HG03342 (cell line): ENCODE data around the gene NCKAP1.
"Not testable (repeated sequence)": the region's sequence is repeated elsewhere in the genome, so short reads cannot be mapped to it uniquely, and the experiment has no call there.

ENCODE experiments used
- ATAC-seq: cut with Tn5 transposase; IDR thresholded peaks from one replicate; pipeline ENCODE4 v1.9.1; 2021; ENCODE audit warnings: mild to moderate bottlenecking, moderate library complexity; ENCODE audit not compliant: unreplicated experiment

Gene NCKAP1

DNA sequence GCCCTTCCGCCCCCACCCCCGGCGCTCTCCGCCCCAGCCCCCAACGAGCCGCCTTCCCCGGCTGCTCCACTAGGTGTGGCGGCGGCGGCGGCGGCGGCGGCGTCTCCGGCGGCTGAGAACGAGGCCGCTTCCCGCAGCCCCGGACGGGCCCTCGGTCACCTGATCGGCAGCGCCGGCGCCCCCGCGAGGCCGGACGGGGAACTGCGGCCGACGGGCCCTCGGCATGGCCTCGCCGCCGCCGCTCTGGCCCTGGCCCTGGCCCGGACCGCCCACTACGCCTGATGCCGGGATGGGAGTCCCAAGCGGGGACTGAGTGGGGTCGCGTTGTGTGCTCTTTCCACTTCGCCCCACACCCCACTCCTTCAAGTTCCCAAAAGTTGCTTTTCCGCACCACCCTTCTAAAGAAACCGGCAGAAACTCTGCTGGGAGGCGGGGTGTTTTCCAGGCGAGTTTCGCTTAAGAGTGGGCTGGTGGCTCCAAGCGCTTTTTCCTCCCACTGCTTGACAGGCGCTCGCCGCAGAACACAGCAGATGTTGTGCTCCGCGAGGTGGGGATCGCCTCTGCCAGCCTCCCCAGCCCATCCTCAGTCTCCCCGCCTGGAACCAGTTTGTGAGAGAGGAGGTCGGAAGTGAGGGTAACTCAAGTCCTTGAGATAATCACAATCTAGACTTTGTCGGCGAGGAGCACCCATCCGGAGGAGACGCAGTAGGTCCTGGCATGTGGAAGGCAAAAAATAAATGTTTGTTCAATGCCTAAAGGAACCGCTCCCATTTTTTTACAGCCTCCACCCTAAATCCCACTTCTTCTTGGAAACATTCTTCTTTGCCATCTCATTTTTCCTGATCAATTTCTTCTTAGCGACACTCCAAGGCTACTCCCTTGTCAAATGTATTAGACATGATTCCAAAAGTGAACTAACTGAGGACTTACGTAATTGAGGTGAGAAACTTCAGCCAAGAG is at the start of gene NCKAP1:
NCKAP1 (minus strand) TSS at position 117 of the 960 bp plus-strand sequence. CDS start 358 bp downstream, outside the sequence.
- peak; percentile 72 for ATAC-seq

GRCh38 chr2:183081911-183082310 is 43.7 kb upstream of the NCKAP1 start:
- ATAC-seq = no peak

GRCh38 chr2:183079139-183079775 is 41.0 kb upstream of the NCKAP1 start:
- peak; percentile 34 for ATAC-seq

GRCh38 chr2:183078464-183079138 is 40.3 kb upstream of the NCKAP1 start, which contains the start of gene DUSP19:
TSS of gene DUSP19 (plus strand) at chr2:183078747. CDS start at chr2:183078934, 187 bp downstream.
- peak; percentile 92 for ATAC-seq

GRCh38 chr2:183078163-183078463 is 39.9 kb upstream of the NCKAP1 start:
- ATAC-seq = peak; percentile 35

- ATAC-seq = no peak
Observed at GRCh38 chr2:183072177-183072576, 33.9 kb upstream of the NCKAP1 start.

GRCh38 chr2:183070942-183071844 is 32.9 kb upstream of the NCKAP1 start:
- no peak for ATAC-seq

DNA sequence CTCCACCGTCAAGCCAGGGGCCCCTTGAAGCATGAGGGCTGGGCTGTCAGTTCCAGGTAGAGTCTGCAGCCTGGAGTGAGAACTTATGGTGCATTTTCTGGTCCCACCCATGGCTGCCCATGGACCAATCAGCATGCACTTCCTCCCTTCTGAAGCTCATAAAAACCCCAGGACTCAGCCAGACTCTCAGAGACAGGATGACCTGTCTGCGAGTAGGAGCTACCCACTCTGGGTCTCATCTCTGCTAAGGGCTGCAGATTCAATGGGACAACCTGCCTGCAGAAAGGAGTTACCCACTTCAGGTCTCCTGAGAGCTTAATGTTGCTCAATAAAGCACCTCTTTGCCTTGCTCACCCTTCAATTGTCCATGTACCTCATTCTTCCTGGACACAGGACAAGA is 30.9 kb upstream of the NCKAP1 start:
- ATAC-seq = no peak

DNA sequence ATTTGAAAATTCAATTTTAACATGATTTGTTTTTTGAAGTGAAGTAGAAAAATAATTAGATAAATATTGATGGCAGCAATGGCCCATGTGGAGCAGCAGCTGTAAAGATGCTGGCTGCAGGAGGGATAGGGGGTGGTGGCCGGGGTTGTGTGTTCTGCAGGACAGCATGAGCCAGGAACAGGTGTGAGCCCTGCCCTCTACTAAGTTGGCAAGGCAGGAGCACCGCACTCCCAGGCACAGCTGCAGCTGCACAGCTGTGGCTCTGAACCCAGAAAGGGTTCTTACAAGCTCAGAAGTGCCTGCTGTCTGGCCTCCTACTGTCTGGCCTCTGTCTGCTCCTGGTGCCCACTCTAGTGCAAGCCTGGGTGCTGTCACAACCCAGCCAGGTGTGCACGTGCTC is 30.3 kb upstream of the NCKAP1 start:
- ATAC-seq = no peak

- ATAC-seq = peak; percentile 97
Observed at GRCh38 chr2:183063083-183063482, 24.8 kb upstream of the NCKAP1 start.

GRCh38 chr2:183060571-183061231 is 22.4 kb upstream of the NCKAP1 start:
- ATAC-seq = no peak

- ATAC-seq = no peak
Observed at GRCh38 chr2:183059561-183059960, 21.3 kb upstream of the NCKAP1 start.

DNA sequence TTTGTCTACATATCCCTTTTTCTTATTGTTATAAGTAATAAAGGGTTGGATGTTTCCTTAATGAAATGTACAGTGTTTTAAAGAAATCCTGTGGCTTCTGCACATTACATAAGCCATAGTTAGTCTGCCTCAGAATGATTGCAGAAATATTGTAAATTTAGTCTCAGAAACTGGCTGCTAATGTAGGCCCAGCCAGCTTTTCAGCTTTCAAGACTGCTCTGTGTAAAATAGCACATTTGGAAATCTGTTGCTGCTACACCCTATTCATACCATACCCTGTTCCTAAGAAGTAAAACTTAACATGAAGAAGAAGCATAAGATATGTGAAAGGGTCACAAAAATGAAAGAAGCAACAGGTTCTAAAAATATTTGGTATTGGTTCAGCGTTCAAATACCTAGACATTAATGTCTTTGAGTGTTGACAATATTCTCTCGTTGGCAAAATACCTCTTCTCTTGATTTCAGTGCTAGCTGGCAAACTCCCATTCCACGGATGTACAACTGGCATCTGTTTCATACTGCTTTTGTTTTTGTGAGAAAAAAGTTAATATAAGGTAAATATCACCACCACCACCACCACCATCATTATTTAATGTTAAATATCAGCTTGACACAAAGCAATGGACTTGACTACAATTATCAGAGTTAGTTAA is 19.2 kb upstream of the NCKAP1 start:
- peak; percentile 44 for ATAC-seq

DNA sequence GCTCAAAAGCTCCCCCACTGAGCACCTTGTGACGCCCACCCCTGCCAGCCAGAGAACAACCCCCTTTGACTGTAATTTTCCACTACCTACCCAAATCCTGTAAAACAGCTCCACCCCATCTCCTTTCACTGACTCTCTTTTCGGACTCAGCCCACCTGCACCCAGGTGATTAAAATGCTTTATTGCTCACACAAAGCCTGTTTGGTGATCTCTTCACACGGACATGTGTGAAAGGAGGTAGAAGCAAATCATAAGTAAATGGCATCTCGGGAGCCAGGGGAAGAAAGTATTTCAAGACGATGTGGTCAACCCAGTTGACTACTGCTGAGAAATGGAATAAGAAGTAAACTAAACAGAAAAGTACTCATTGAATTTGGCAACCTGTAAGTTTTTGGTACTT is 11.2 kb upstream of the NCKAP1 start:
- ATAC-seq = no peak

- ATAC-seq = not testable (repeated sequence)
Observed at GRCh38 chr2:183047486-183048125, 9.3 kb upstream of the NCKAP1 start.

GRCh38 chr2:183043580-183043979 is 5.3 kb upstream of the NCKAP1 start:
- not testable (repeated sequence) for ATAC-seq

GRCh38 chr2:183040604-183041003 is 2.3 kb upstream of the NCKAP1 start:
- no peak for ATAC-seq

GRCh38 chr2:183037553-183038340 is 510 bp downstream of the NCKAP1 start:
- ATAC-seq = peak; percentile 39
